KOPT-K1 (cell line): ENCODE measurements around the gene DOK4.
"Not testable (repeated sequence)": the region's sequence is repeated elsewhere in the genome, so short reads cannot be mapped to it uniquely, and the experiment has no call there.

ENCODE experiments used
- H3K27ac ChIP-seq: fragments of 200-600 bp; sonication (generic); 2 replicates; pipeline ENCODE4 v1.5.1; 2016; ENCODE audit warnings: antibody characterized with exemption, mild to moderate bottlenecking, low read depth, low read length; ENCODE audit not compliant: poor library complexity, severe bottlenecking
- H3K36me3 ChIP-seq: fragments of 200-600 bp; sonication (generic); 2 replicates; pipeline ENCODE4 v1.5.1; 2017; ENCODE audit warnings: antibody characterized with exemption, mild to moderate bottlenecking, low read length, moderate library complexity; ENCODE audit not compliant: insufficient read depth
- H3K9me3 ChIP-seq: fragments of 200-600 bp; sonication (generic); 2 replicates; pipeline ENCODE4 v1.5.1; 2017; ENCODE audit warnings: antibody characterized with exemption, low read length, mild to moderate bottlenecking; ENCODE audit not compliant: insufficient read depth, poor library complexity, severe bottlenecking

The DOK4 gene

DNA sequence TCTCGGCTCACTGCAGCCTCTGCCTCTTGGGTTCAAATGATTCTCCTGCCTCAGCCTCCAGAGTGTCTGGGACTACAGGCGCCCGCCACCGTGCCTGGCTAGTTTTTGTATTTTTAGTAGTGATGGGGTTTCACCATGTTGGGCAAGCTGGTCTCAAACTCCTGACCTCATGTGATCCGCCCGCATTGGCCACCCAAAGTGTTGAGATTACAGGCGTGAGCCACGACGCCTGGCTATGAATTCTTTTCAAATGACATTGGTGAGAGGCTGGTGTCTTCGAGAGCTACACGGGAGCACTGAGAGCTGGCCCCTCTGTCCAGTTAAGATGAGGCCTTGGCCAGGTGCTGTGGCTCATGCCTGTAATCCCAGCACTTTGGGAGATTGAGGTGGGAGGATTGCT is 13.6 kb upstream of the DOK4 start:
- H3K9me3 ChIP-seq, H3K36me3 ChIP-seq: not testable (repeated sequence)
- H3K27ac ChIP-seq, result peak overlapping the region; percentile 67

DNA sequence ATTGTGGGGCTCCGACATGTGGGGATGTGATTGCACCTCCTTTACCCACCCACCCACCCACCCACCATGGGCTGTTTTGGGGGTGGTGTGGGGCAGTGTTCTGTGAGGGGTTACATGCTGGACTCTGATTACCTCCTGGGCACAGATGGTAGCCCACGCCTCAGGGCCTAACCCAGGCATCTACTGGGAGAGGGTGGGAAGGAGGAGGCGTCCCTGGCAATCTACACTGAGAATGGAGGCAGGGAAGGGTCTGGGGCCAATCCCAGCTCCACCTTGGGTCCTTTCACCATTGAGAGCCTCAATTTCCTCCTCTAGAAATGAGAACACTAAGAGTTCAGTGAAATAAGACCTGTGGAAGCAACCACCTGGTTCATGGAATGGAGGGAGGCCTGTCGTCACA is 11.7 kb upstream of the DOK4 start:
- Histone ChIP-seq H3K36me3 (no peaks in the 10 kb centered on the region), H3K27ac (no peak overlapping the region), H3K9me3 (no peaks in the 10 kb centered on the region)

DNA sequence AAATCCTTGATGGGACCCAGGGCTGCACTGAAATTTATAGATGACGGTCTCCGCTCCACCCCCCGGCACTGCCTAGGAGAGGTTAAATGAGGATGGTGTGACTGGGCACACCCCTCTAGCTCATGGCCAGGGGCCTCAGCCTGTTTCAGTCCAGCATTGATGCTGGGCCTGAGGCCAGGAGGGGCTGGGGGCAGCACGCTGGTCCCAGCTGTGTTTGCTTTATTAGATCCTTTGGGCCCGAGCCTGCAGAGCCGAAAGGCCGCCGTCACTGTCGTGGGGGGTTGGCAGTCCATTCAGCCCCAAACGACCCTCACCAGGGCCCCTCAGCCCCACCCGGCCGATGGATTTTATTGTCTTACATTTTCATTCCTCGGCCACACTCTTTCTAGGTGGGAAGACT is 10.8 kb upstream of the DOK4 start:
- no peak overlapping the region for H3K27ac ChIP-seq

DNA sequence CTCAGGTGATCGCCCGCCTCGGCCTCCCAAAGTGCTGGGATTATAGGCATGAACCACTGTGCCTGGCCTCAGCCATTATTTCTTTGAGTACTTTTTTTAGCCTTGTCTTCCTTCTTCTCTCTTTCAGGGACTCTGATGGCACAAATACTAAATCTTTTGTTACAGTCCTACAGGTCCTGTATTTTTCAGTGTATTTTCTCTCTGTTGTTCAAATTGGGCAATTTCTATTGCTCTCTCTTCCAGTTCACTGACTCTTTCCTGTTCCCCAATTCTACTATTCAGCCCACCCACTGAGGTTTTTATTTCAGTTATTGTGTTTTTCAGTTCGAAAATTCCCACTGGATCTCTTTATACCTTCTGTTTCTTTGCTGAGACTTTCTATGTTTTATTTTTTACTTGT is 7.5 kb upstream of the DOK4 start:
- no peak overlapping the region for H3K27ac ChIP-seq
- H3K36me3 ChIP-seq, result no peaks in the 10 kb centered on the region
- H3K9me3 ChIP-seq, result no peaks in the 10 kb centered on the region

More for the DNA sequence above, 10.8 kb upstream of the DOK4 start:
- Histone ChIP-seq H3K36me3 (no peaks in the 10 kb centered on the region), H3K9me3 (no peaks in the 10 kb centered on the region)

DNA sequence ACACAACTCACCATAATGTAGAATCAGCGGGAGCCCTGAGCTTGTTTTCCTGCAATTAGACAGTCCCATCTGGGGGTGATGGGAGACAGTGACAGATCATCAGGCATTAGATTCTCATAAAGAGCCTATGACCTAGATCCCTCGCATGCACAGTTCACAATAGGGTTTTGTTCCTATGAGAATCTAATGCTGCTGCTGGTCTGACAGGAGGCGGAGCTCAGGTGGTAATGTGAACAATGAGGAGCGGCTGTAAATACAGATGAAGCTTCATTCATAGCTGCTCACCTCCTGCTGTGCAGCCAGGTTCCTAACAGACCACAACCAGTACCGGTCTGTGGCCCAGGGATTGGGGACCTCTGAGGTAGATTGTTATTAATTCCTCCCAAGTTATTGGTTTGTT is 2.9 kb upstream of the DOK4 start:
- Histone ChIP-seq H3K36me3 (no peaks in the 10 kb centered on the region), H3K9me3 (no peaks in the 10 kb centered on the region), H3K27ac (no peak overlapping the region)

DNA sequence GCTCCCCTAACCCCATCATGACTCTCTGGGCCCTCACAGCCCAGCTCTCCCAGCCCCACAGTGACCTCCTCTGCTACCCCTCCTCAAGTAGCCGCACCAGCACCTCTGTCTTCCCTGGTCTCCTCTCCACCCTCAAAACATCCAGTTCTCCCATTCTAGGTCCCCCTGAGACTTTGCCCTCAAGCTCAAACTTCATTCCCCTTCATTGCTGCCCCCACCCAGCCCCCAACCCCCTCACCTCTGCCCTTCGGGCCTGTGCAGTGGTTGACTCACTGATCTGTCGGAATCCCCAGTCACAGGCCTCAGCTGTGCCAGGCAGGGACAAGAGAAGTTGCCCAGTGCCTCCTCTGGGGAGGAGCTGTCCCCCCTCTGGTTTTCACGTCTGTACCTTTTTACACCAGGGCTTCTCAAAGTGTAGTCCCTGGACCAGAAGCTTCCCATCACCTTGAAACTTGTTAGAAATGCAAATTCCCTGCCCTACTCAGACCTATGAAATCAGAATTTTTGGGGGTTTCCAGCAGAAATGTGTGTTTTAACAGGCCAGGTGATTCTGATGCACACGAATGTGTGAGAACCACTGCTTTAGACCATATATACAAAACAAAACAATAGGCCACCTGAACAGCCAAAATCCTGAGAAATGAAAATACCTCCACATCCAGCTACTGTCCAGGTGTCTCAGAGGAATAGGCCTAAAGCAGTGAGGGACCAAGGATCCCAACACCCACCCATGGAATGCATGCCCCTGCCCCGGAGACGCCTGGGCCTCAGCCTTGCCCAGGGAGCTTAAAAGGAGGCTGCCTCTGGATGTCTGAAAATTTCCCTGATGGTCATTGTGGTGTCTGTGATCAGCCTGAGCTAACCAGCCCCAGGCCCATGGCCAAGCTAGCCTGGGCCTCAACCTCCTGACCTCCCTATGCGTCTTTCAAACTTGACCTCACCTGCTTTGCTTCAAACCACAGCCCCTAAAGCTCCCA is 853 bp upstream of the DOK4 start:
- Histone ChIP-seq H3K36me3 (no peaks in the 10 kb centered on the region), H3K27ac (no peak overlapping the region), H3K9me3 (no peaks in the 10 kb centered on the region)

DNA sequence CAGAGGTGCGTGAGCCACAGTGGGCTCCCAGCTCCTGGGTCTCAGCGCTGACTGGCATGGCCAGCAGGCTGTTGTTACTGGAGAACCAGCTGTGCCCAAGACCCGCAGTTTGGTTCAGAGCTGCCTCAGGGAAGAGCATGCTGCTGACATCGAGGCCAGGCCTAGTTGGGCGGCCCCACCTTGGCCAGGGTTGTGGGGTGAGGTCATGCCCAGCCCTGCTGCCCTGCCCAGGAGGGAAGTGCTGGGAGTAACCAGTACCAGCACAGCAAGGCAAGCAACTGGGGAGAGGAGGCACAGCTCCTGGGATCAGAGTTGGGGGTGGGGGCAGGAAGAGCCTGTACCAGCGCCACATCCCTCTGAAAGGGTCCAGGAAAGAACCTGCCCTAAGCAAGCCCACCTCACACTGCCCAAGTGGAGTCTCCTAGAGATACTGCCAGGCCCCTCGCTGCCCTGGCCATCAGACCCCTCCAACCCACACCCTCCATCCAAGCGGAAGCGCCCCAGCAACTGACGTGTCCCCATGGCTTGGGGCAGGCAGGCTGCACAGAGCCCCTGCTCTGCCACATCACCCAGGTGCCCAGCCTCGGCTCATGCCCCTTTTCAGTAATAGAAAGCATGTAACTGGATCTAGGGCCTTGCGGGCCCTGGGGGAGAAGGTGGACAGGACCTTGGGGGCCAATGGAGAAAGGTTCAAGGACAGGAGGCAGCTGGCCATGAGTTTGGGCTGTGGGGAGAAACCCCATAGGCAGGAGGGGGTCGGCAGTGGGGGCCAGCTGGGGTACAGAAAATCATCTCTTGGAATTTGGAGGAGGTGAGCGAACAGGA is 990 bp downstream of the DOK4 start:
- no peak overlapping the region for H3K27ac ChIP-seq
- no peaks in the 10 kb centered on the region for H3K9me3 ChIP-seq
- H3K36me3 ChIP-seq, result no peaks in the 10 kb centered on the region

DNA sequence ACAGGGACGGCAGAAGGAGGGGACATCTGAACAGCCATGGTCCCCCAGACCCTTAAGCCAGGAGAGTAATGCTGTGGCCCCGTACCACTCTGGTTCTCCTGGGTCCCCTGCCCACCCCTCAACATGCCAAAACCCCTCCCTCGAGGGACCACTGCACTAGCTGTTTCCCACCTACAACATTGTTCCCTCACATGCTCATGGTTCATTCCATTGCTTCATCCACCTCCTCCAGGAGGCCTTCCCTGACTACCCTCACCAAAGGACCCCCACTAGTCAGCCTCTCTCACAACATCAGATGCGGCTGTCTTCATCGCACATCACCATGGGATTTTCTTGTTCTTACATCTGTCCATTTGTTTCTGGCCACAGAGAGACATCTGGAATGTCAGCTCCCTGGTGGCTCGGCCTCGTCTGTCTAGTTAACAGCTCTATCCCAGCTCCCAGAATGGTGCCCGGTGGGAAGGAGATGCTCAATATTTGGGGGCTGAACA is 1.7 kb downstream of the DOK4 start:
- H3K27ac ChIP-seq, result no peak overlapping the region
- H3K36me3 ChIP-seq, result no peaks in the 10 kb centered on the region
- no peaks in the 10 kb centered on the region for H3K9me3 ChIP-seq

DNA sequence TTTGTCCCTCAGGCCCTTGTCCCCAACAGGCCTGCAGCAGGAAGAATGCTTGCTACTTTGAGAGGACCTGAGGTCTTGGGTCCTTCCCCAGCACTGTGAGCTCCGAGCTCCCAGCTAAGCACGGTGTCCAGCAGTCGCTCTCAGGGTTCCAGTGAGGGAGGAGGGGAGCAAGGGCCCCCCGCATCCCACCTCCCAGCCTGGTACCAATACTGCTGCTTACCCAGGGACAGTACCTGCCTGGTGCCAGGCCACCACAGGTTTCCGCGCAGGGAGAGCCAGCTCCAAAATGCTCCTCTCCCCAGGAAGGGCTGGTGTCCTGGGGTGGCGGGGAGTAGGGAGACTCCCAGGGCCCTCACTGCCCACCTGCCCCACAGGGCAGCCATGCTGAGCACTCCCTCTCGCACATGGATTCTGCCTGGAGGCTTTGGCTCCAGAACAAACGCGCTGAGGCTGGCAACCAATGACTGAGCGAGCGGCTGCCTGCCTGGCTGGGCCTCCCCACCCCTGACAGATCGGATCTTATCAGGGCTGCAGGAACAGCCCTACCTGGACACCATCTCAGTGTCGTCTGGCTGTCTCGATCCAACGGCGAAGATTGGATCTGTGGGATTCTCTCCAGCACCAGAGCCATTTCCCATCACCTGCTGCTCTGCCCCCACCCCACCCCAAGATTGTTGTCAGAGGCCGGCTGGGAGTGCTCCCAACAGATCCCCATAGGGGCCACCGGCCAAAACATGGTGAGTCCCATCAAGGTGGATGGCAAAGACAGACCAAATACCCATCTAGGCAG is 2.4 kb downstream of the DOK4 start:
- Histone ChIP-seq H3K27ac (no peak overlapping the region), H3K36me3 (no peaks in the 10 kb centered on the region), H3K9me3 (no peaks in the 10 kb centered on the region)

DNA sequence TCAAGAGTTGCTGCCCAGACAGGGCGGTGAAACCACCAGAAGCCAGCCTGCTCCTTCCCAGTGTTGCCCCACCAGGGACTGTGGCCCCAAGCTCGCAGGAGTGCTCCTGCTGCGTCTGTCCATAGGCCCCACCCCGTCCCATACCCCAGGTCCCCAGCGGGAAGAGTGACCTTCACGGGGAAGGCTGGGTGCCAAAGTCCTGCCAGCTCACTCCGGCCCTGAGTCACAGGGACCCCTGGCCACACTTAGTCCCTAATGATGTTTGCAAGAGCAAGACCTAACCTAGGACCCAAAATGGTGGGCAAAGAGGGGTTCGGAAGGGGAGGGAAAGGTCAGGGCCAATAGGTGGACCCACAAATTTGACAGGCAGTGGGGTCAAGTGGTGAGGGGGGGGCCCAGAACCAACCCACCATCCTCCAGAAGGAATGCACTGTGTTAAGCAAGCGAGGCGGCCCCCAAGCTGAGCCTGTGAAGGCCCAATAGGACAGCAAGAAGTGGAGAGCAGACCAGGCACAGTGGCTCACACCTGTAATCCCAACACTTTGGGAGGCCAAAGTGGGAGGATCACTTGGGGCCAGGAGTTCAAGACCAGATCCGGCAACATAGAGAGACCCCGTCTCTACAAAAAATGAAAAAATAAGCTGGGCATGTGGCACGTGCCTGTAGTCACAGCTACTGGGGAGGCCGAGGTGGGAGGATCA is 3.3 kb downstream of the DOK4 start:
- Histone ChIP-seq H3K36me3 (no peaks in the 10 kb centered on the region), H3K9me3 (no peaks in the 10 kb centered on the region), H3K27ac (no peak overlapping the region)

DNA sequence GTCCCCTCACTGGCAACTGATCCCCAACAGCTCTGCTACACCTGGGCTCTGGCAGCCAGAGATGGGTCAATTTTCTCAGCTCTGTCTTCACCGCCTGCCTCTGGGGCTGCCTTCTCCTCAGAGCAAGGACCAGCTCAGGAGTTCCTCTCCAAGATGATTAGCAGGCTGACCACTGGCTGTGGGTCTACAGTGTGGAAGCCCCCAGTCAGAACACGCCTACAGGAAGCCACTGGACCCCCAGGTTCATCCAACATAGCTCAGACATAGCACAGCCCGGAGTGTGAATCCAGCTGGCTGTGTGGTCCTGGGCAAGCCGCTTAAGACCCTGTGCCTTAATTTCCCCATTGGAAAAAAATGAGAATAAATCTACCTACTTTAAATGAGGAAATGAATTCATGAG is 4.9 kb downstream of the DOK4 start:
- no peaks in the 10 kb centered on the region for H3K9me3 ChIP-seq
- H3K27ac ChIP-seq, result no peak overlapping the region
- H3K36me3 ChIP-seq, result no peaks in the 10 kb centered on the region

DNA sequence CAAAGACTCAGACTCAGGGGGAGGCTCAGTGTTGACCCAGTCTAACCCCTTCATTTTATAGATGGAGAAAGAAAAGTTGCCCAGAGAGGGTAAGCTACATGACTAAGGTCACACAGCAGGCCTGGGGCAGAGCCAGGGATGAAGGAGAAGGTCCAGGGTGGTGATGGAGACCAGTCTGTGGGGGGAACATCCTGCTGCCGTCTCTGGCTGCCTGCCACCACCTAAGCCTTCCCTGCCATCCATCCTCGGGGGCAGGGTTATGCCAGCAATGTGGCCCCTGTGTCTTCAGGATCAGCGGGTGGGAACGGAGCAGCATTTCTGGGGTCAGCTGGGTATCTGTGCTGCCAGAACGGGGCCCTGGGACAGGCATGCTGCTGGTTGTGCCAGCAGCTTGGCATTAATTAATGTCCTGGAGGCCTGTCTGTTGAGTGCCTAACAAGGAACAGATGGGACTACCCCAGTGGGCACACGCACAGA is 5.5 kb downstream of the DOK4 start:
- Histone ChIP-seq H3K27ac (no peak overlapping the region), H3K9me3 (no peaks in the 10 kb centered on the region), H3K36me3 (no peaks in the 10 kb centered on the region)

DNA sequence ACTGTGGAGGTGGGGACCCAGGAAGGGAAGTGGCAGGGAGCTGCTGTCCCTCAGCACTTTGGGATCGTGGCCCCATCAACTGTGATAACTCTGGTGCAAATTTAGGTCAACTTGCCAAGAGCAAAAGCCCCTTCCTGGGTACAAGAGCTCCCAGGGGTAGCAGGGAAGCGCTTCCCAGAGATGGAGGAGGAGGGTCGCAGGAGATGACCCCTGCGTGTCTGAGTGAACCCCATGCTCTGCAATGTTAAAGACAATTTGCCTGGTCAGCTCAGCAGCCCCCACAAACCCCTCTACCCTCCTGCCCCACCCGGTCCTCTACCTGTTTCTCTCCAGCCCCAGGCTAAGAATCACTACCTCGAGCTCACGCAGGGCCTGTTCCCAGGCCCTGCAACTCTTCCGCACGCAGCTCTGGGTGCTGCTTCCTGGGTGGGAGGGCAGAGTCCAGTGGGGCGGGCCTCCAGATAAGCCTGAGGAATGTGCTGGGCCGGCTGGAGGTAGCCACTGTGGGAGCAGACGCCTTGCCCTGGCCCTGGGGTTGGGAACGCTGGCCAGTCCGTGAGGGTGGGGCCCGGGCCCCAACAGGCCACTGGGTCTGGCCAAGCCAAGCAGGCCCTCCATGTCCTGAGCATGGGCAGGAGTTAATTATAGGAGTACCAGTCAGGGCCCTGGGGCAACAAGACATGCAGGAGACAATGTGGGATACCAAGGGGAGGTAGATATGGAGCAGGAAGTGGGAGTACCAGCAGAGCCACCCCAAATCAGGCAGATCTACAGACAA is 6.1 kb downstream of the DOK4 start:
- no peaks in the 10 kb centered on the region for H3K36me3 ChIP-seq
- H3K9me3 ChIP-seq, result no peaks in the 10 kb centered on the region
- no peak overlapping the region for H3K27ac ChIP-seq
